GM23248 (cell line): ENCODE measurements around the gene COA8.

Experiments used
- EZH2 ChIP-seq: fragments of 200-600 bp; sonication (generic); IDR thresholded peaks from 2 replicates; pipeline ENCODE4 v1.6.1; 2018; ENCODE audit warnings: antibody characterized with exemption, mild to moderate bottlenecking; ENCODE audit not compliant: insufficient read depth, poor library complexity, severe bottlenecking
- EZH2phosphoT487 ChIP-seq: fragments of 200-600 bp; sonication (generic); IDR thresholded peaks from 2 replicates; pipeline ENCODE4 v1.6.1; 2018; ENCODE audit warnings: antibody characterized with exemption, moderate library complexity, mild to moderate bottlenecking, low read depth; ENCODE audit not compliant: insufficient read depth

GRCh38 chr14:103556946-103557758 is 5.6 kb upstream of the COA8 start:
- TF ChIP-seq EZH2phosphoT487 (no peak), EZH2 (no peak)
